ENCODE measurements around the gene SRD5A1.

DNA sequence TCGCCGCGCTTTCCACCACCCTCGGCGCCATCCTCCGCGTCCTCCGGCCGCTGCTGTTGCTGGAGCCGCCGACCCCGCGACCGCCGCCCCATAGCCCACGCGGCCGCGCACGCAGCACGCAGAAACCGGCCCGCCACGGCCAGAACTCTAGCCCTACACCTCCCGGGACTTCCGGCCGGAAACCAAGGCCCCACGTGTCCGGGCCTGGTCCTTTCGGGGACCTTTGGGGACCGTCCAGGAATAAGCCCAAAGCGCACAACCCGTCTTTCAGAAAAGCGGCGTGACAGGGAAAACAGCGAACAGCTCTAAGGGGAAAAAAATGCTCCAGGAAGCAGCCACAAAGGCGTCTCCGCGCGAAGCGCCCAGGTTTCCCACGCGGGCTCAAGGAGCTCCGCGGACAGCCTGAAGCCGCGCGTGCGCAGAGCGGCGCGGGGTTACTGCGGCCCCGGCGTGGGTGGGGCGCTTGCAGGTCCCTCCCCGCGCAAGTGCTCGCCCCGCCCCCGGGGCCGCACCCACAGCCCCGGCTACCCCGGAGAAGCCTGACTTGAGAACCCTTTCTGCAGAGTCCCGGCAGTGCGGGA, at the start of gene SRD5A1, which contains the start of gene NSUN2:
- TF ChIP-seq, protein P1, sequence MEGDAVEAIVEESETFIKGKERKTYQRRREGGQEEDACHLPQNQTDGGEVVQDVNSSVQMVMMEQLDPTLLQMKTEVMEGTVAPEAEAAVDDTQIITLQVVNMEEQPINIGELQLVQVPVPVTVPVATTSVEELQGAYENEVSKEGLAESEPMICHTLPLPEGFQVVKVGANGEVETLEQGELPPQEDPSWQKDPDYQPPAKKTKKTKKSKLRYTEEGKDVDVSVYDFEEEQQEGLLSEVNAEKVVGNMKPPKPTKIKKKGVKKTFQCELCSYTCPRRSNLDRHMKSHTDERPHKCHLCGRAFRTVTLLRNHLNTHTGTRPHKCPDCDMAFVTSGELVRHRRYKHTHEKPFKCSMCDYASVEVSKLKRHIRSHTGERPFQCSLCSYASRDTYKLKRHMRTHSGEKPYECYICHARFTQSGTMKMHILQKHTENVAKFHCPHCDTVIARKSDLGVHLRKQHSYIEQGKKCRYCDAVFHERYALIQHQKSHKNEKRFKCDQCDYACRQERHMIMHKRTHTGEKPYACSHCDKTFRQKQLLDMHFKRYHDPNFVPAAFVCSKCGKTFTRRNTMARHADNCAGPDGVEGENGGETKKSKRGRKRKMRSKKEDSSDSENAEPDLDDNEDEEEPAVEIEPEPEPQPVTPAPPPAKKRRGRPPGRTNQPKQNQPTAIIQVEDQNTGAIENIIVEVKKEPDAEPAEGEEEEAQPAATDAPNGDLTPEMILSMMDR (IDR thresholded peaks at IDR 0.05): no peak
- TF ChIP-seq POLR2AphosphoS5 (IDR thresholded peaks at IDR 0.05) (peak; percentile 66), POLR2A (IDR thresholded peaks at IDR 0.05) (peak; percentile 38 to 47)

Data from gastroesophageal sphincter (tissue), 3 donors.